SK-N-DZ (cell line): ENCODE measurements around the gene APOBEC3B.
"Not testable (repeated sequence)": the region's sequence is repeated elsewhere in the genome, so short reads cannot be mapped to it uniquely, and the experiment has no call there.

Experiments
- DNase-seq: peaks from one replicate; pipeline ENCODE4 v3.0.0-alpha.2; 2015; ENCODE audit warnings: low spot score

Gene APOBEC3B

GRCh38 chr22:38967451-38968450, 14.4 kb upstream of the APOBEC3B start:
- no peak for DNase-seq

GRCh38 chr22:38968801-38969200, 13.3 kb upstream of the APOBEC3B start:
- DNase-seq, result no peak

- no peak for DNase-seq
Measured at GRCh38 chr22:38970551-38970950, 11.6 kb upstream of the APOBEC3B start.

- DNase-seq, result no peak
Measured at GRCh38 chr22:38971202-38971601, 10.9 kb upstream of the APOBEC3B start.

- DNase-seq, result no peak
Measured at GRCh38 chr22:38971791-38972190, 10.4 kb upstream of the APOBEC3B start.

GRCh38 chr22:38972558-38972957, 9.6 kb upstream of the APOBEC3B start:
- DNase-seq, result no peak

- peak; percentile 36 for DNase-seq
Measured at GRCh38 chr22:38973289-38974169, 8.6 kb upstream of the APOBEC3B start.

- no peak for DNase-seq
Measured at GRCh38 chr22:38974170-38974825, 7.8 kb upstream of the APOBEC3B start.

GRCh38 chr22:38974826-38975175, 7.3 kb upstream of the APOBEC3B start:
- DNase-seq, result no peak

- DNase-seq, result not testable (repeated sequence)
Measured at GRCh38 chr22:38977289-38977688, 4.9 kb upstream of the APOBEC3B start.

GRCh38 chr22:38980587-38980986, 1.6 kb upstream of the APOBEC3B start:
- not testable (repeated sequence) for DNase-seq

GRCh38 chr22:38981005-38981991, 849 bp upstream of the APOBEC3B start:
- DNase-seq, result no peak

- DNase-seq, result no peak
Measured at GRCh38 chr22:38984224-38984623, 2.1 kb downstream of the APOBEC3B start.

- not testable (repeated sequence) for DNase-seq
Measured at GRCh38 chr22:38984784-38985757, 2.9 kb downstream of the APOBEC3B start.

- DNase-seq, result no peak
Measured at GRCh38 chr22:38986629-38987028, 4.5 kb downstream of the APOBEC3B start.

- DNase-seq, result no peak
Measured at GRCh38 chr22:38987171-38987895, 5.2 kb downstream of the APOBEC3B start.

GRCh38 chr22:38989466-38989865, 7.3 kb downstream of the APOBEC3B start:
- no peak for DNase-seq

GRCh38 chr22:38992871-38993371, 10.8 kb downstream of the APOBEC3B start:
- not testable (repeated sequence) for DNase-seq
